T-helper 9 cell (primary cell): ENCODE results near the gene NFIA.

ENCODE experiments used
- DNase-seq: peaks from one replicate; pipeline ENCODE4 v3.0.0-alpha.2; 2020

NFIA gene

DNA sequence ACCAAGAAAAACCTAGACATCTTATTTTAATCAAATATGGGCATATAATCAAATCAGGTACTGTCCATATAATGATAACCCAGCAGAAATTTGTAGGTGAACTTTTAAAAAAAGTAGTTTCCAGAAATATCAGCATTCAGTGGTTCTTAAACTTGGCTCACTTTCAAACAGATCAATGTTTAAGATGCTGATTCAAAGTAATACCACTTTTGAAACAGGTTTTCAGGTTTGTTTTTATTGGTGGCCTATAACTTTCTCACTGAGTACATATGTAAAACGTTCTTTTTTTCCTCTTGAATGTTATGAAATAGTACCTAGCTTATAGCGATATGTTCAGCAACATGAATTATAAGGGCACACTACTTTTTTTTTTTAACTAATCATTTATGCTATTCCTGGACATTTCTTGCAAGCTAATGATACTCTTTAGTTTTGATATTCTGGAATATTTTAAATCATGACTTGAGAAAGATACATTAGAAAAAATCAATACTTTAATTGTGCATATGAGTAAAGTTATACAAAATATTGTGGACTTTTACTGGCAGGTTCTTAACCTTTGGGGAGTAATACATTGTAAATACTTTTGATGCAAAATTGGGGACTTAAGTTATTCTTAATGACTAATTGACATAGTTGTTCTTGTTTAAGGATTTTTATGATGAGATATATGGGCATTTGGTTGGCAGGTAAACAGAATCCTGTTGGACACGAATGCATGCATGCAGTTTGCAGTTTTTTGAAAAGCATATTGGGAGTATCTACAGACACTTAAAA, 3.0 kb downstream of the NFIA start:
- no peak for DNase-seq

DNA sequence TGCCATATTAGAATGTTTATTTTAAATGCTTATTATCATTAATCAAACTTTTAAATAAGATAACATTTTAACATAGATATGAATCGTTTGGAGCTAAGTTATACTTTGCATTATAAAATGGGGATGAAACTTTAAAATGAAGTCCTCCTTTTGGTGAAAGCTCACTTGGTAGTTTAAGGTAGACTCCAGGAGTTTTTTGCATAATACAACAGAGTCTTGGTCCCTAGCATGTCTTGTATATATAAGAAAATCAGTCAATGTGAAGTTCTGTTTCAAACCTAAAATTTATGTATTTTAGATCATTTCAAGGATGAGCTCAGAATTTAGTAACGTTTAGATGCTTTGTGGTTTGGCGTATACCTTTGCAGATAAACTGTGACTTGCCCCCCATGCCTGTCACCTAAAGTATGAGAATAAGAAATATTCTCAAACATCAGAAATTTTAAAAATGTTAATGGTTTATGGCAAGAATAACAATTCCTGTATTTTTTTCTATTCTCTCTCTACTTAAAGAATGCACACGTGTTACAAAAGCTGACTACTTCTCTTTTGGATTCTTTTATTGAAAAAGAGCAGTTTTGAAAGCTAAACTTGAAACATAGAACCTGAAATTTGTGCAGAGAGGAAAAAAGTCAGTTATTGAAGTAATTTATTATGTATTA, 3.8 kb downstream of the NFIA start:
- no peak for DNase-seq

DNA sequence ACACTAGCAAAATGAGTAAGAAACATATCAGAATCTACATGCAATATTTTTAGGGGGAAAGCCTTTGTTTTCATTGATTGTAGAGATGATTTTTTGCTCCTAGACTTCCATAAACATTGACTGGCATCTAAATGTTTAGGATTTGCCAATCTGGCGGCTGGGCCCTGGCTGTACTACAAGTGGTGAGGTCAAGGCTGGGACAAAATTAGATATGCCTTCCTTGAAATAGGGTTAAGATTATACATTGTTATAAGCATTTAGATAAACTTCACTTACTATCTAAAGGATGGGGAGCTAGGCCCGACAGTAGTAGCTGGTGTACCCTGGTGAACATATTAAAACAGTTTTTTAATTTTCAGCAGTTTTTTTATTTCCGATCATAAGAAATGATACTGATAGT, 5.2 kb downstream of the NFIA start:
- no peak for DNase-seq

DNA sequence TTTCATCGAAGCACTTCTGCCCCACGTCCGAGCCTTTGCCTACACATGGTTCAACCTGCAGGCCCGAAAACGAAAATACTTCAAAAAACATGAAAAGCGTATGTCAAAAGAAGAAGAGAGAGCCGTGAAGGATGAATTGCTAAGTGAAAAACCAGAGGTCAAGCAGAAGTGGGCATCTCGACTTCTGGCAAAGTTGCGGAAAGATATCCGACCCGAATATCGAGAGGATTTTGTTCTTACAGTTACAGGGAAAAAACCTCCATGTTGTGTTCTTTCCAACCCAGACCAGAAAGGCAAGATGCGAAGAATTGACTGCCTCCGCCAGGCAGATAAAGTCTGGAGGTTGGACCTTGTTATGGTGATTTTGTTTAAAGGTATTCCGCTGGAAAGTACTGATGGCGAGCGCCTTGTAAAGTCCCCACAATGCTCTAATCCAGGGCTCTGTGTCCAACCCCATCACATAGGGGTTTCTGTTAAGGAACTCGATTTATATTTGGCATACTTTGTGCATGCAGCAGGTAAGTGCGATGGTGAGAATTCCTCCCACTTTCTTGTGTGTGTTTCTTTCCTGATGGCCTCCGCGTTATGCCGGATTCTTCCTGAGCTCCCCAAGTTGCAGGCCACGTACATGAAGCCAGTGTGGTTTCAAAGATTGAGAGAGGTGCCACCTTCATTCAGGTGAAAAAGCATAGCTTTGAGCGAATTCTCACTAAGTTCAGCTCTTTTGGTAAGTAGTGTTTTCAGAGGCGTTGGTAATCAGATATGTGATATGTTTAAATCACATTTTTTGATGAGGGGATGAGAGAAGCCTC, 6.0 kb downstream of the NFIA start:
- DNase-seq = no peak

DNA sequence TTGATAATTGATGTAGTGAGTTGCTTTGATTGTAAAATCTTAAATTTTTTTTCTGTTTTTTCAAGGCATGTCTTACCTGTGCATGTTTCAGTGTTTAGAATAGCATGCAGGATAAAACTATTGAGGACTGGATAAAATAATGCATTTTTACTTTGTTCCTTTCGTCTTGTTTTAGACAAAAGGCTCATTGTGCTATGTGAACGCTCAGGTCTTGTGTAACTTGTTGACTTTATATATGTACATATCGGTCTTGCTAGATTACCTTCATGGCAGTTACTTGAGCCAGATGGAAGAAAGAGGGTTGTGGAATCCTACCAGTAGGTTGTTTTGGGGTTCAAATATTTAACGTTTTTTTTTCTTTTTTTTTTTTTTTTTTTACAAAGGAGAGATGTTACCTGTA, 7.0 kb downstream of the NFIA start:
- DNase-seq = no peak

DNA sequence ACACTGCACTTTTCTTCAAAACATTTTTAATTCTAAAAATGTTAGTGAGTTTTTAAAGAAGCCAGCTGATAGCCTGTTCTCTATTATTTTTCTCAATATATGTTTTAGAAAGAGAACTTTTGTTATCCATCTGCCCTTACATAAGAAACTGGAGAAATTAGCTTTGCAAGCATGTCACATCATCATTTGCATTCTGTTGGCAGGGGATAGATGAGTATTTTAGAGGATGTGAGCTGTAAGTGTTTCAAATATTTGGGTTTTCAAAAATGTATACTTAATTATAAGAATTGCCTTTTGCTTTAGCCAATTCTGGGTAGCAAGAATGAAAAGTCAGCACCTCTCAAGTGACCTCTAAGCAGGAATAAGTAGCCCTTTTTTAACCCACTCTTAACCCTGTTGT, 7.4 kb downstream of the NFIA start:
- no peak for DNase-seq

DNA sequence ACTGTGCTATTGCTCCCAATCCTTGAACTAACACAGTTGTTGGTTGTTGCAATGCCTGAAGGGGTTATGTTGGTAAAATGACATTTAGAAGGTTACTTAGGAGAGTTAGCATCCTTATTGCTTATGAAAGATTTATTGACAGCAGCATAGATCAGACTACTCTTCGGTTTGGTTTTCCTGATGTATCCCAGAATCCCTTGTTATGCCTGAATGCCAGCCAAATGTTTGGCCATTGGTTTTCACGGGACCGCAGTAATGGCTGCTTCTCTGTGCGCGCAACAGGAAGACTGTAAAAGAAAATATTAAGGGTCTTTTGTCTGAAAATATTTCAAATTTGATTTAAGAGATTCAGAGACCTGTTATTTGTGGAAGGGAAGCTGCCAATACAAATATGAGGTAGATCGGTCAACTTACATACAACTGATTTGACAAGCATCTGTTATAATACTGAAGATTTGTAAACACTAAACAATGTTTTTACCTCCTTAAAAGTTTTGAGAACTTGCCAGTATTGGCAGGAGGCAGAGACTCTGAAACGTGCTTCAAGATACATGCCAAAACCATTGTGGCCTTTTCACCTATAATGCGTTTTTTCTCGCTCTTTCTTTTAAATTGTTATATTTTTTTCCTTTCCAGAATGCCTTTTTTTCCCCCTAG, 8.3 kb downstream of the NFIA start:
- no peak for DNase-seq

DNA sequence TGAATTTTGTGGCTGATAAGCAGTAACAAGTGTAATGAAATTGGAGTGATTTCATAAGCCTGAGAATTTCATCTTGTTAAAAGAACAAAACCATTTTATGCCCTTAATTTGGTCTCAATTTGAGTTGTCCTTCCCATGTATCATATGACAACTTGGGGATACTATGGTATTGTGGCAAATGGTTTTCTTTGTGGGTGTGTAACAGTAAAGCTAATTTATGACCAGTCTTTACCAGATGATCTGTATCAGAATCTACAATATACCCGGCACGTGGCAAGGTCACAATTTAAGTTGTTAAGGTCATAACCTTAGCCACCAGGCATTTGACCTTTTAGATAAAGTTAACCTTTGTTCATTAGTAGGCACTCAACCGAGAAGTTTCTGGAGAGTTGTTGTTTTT, 9.1 kb downstream of the NFIA start:
- no peak for DNase-seq

DNA sequence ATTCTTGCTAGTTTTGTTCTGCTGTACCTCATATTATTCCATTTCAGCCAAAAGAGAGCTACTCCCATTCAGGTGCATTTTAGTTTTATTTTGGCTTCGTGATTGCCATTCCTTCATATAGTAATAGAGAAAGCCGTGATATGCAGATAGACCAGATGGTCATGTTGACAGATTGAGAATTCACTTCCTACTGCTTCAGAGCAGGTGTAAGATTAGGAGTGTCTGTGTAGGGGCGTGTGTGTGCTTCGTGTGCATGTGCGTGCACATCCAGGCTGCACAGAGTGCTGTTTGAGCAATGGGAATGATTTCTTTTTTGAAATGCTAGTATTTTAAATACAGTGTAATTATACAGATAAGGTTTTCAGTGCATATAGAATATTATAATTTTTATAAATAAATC, 10.3 kb downstream of the NFIA start:
- no peak for DNase-seq

DNA sequence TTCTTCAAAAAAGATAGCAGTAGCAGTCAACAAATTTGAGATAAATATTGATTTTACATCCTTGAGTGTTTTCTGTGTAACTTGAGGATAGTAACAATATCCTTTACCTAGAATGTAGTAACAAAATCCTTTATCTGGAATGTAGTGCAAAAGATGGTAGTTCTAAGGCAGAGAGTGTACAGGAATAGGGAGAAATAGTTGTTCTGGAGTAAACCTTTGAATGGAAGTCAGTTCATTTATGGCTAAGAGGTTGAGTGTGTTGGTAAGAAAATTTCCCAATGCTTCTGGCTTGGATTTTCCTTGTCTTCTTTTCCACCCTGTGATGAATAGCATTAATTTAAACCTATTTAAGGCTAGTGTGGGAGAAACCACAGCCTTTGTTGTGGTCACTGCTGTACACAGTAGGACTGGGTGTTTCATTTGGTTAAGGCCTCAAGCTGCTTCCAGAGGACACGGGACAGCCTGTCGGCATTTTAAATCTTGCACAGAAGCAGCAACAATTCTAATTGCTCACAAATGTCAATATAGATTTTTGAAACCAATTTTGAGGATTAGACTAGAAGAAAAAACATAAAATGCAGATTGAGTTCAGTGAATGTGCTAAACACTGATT, 11.3 kb downstream of the NFIA start:
- no peak for DNase-seq

DNA sequence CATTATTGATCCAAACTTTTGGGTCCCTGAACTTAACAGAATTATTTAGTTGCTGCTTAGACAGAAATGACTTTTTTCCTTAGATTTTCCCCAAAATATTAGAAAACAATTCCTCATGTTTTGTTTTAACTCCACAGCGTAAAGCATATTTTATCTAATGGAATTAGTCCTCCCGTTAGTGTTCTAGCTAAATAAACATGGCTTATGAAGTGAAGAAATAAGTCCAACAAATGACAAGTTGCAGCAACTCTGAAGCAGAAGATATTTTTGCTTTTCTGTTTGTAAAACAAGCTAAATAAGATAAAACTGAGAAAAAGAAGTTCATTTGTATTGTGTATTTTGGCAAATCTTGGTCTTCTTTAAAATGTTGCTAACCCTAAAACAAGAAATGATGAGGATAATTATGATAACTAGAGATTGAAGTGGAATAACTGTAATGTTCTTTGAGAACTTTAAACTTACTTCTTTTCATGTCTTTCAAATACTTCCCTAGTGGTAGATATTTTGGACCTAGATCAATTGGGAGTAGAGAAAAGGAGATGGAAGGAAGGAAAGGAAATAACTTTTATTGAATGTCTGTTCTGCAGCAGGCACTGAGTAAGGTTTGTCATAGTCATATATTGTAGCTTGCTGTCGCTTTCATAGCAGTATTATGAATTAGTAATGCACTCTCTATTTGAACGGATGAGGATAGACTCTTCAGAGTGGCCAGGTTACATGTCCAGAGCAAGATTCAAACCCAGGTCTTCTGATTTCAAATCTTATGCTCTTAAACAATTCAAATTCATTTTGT, 12.5 kb downstream of the NFIA start:
- DNase-seq = no peak

DNA sequence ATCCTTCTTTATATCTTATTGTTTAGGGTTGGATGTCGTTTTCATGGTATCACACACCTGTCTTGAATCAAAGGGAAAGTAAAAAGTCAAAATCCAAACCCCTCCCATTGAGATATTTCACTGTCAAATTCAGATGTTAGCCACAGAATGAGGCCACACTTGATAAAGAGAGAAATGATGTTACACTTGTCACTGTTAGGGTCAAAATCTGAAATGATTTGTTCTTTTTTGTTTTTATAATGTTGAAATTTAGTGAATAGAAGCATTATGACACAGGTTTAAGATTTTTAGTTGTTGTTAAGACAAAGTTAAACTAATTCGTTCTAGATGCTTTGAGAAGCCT, 13.1 kb downstream of the NFIA start:
- no peak for DNase-seq

DNA sequence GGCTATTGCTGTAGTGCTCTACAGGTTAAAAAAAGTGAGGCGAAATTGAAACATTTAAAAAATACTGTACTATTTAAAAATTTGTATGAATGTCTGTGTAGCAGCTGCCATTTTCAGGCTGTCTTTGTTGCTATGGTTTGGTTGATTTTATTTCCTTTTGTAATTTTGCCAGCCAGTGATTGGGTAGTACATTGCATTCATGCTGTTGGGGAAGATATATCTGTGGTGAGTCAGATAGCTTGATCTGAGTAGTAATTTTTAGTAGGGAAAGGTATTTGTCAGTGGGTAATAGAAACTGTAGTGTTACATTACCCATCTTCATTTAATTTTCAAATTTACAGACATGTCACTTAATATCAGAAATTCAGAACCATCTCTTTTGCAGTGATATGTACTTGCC, 15.0 kb downstream of the NFIA start:
- no peak for DNase-seq

DNA sequence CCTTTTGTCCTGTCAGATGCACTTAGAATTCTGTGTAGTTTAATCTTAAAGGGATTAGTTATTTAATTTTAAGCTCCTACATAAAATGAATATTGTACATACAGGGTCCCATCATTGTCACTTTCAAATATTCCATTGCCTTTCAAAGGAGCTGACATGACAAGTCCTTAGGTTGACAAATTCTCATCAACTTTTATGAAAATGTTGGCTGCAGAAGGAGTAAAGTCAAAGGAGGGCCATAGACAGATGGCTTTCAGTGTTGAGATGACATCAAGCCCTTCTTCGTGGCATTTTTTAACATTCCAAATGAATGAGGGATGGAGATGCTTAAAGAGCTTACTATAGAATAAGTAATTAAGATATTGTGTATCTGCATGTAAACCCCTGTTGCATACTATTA, 15.4 kb downstream of the NFIA start:
- no peak for DNase-seq

DNA sequence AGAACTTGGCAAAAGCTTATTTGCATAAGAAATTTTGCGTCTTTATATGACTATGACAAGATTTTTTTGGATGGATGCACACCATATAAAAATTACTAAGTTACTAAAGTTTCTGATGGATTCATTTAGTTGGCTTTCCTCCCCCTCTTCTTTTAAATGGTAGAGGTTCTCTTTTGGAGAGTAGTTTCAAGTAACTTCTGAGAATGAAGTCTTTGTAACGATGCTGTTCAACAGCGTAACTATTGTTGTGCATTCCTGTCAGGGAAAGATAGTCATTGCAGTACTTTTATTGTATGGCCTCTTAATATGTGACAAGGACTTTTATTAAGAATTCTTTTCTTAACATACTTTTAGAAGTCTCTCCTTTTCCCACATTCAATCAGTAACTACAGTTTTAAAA, 16.0 kb downstream of the NFIA start:
- DNase-seq = no peak

DNA sequence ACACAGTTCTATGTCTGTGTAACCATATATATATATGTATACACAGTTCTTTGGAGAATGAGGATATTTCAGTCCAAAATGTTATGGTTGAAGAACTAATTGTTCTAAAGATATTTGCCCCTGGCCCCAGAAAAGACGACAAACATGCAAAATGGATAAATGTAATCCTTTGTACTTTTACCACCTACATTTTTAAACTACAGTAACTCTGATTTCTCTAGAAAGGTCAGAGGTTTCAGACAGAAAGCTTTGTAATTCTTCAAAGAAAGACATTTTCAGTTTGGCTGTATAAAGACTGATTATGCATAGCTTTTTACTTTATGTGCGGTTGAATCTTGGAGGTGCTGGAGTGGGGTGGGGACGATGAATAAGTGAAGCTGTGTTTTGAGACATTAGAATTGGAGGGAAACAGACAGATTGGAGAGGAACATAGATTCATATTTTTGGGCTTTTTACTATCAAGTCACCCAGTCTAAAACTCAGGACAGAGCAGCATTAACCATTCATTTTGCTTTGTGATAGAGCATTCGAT, 16.6 kb downstream of the NFIA start:
- DNase-seq = no peak

DNA sequence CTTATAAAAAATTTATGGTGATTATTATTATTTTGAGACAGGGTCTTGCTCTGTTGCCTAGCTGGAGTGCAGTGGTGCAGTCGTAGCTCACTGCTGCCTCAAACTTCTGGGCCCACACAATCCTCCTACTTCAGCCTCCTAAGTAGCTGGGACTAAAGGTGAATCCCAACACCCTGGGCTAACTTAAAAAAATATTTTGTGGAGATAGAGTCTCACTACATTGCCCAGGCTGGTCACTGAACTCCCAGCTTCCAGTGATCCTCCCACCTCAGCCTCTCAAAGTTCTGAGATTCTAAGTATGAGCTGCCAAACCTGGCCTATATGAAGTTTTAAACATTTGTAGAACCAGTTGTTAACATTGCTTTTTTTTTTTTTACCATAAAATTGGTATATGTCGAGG, 18.2 kb downstream of the NFIA start:
- DNase-seq = no peak

DNA sequence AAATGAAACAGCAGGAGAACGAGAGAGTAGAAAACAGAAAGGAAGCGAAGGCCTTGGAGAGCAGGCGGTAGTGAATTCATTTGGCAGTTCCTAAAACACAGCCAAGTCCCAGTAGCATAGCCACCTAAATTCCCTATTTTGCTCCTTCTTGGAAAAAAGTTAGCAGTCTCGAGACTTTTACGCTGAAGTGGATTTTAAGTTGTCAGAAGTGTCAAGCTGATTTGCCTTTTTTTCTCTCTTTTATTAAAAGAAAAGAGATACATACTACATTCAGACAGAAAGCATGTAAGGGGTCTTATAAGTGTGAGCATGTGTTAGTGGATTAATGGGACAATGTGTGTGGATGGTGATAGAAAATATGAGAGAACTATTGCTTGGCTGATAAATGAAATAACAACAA, 19.2 kb downstream of the NFIA start:
- no peak for DNase-seq

DNA sequence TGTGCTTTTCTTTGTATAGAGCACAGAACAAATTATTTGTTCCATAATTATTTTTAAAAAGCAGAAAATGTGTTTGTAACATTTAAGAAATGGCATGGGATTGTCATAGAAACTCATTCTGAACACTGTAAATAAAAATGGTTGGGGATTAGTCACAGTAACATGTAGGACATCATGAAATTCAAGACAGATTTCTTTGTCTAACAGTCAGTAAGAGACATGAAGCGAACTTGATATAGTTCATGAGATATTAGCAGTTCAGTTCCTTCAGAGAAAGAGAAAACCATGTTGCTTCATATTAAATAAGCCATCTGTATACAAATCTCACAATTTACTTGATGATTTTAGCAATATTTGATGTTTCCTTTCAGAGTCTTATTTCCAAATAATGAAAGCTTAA, 19.7 kb downstream of the NFIA start:
- DNase-seq = no peak

DNA sequence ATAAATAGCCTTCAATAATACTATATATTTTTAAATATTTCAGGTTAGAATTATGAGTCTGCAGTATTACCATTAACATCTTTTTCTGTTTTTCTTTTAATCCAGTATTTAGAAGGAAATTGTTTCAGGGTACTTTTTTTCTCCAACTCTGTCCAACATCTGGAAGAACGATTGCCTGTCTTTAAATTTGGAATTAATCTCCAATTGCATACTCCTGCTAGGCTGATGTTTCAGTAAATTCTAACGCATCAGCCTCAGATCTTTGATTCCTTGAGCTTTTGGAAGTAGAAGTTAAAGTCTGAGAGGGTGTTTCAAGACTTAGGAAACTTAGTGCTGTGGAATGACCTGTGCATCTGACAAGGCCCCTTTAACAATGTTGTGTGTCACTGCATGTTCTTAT, 20.3 kb downstream of the NFIA start:
- no peak for DNase-seq

DNA sequence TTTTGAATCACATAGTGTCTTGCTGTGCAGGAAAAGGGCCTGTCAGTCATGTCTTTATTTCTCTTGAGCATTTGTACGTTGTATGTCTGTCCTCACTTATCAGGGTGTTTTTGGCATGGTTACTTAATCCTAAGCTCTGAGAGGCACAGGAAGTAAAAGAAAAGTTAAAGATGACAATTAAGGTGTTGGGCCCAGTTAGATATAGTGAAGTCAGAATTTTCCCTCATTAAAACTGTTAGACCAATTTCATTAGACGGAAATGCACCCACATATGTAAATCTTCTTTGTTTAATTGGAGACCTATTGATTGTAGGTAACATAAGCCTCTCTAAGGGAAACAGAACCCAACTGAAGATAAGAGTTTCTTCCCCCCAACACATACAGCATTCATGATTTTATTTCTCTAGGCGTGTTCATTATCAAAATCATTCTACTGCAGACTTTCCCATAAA, 21.9 kb downstream of the NFIA start:
- DNase-seq = no peak

DNA sequence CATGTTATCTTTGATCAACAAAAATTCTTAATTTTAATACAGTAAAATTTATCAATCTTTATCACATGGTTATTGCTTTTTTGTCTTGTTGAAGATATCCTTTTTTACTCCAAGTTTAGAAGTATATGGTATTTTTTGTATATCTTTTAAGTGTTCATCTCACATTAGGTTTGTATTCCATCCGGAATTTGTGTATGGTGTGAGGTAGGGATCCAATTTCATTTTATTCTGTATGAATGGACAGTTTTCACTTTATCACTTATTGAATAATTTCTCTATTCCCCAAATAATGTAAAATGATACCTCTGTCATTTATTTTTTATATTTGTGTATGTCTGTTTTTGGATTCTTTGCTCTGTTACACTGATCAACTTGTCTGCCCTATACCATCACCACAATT, 25.3 kb downstream of the NFIA start:
- DNase-seq = no peak
